Fibroblast of lung (primary cell): ENCODE measurements around the gene TNS1.

ENCODE experiments used
- CTCF ChIP-seq, 2 donors: IDR thresholded peaks in 1 of 2; conservative IDR thresholded peaks in 1 of 2; 1 replicate in 1 of 2; 2 replicates in 1 of 2; pipeline ENCODE4 v1.5.1; 2011 to 2012; ENCODE audit warnings: low read length in 2 of 2, control low read depth in 1 of 2, inconsistent platforms in 1 of 2, low read depth in 1 of 2, mild to moderate bottlenecking in 1 of 2
- EZH2 ChIP-seq: IDR thresholded peaks from 2 replicates; pipeline ENCODE4 v1.5.1; 2012; ENCODE audit warnings: low read length, control low read depth, mild to moderate bottlenecking; ENCODE audit errors: missing control alignments

- TF ChIP-seq CTCF (conservative IDR thresholded peaks at IDR 0.05 in 1 of 2, IDR thresholded peaks at IDR 0.05 in 1 of 2; ENCODE audit: low read depth in 1 of 2, low read length in 2 of 2) (no peak), EZH2 (no peak)
Measured at GRCh38 chr2:218023636-218024035, 20.8 kb upstream of the TNS1 start.
